ENCODE results near the gene CTRL.
"Not testable (repeated sequence)": the region's sequence is repeated elsewhere in the genome, so short reads cannot be mapped to it uniquely, and the experiment has no call there.

Gene CTRL

DNA sequence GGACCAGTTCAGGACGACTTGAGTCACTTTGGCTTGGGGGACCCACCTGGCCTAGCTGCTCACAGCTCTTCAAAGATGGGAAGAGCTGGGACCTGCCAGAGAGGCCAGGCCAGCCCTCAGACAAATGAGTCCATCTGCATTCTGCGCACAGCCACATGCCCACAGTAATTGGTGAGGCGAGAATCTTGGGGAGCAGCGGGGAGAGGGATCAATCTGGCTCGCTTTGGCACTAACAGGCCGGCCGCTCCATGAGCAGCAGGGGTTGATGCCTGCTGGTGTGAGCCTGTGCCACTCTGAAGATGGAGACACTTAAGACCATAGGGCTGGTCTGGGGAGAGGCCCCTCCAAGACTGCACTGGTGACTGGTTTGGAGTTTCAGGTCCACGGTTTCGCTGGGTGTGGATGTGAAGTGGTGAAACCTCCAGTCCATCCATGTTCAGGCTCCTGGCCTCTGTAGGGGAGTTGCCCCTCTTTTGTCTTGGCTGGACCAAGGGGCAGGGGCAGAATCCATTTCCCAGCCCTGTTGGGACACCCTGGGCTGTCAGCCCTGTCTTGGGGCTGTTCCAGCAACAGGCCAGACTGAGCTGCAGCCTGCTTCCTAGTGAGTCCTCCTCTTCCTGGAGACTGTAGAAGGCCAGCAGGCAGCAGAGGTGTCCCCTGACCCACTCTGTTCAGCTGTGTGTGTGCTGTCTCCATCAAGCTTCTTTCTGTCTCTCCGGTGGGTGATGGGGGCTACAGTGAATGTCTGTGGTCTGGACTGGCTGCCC is 7.3 kb downstream of the CTRL start:
- no peak for DNase-seq (ENCODE audit: low read depth in 2 of 2)

GRCh38 chr16:67923414-67924116 is 8.1 kb downstream of the CTRL start:
- DNase-seq (ENCODE audit: low read depth in 2 of 2), result no peak

GRCh38 chr16:67922740-67923139 is 8.9 kb downstream of the CTRL start:
- DNase-seq (ENCODE audit: low read depth in 2 of 2), result no peak

DNA sequence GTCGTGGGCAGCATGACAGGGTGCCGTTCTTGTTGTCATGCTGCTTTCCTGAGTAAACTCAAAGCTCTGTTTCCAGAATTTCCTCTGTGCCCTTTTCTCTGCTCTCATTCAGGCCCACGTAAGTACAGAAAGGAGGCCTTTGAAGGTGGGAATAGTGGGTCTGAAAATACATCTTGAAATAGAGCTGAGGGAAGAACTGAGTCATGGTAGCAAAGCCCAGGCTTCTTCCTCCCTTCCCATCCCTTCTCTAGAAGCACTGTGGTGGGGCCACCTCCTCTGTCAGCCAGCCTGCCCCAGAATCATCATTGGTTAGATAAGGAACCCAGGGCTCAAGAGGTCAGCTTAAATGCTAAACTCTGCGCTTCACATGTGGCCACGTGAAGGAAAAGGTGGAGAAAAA is 9.4 kb downstream of the CTRL start:
- no peak for DNase-seq (ENCODE audit: low read depth in 2 of 2)

DNA sequence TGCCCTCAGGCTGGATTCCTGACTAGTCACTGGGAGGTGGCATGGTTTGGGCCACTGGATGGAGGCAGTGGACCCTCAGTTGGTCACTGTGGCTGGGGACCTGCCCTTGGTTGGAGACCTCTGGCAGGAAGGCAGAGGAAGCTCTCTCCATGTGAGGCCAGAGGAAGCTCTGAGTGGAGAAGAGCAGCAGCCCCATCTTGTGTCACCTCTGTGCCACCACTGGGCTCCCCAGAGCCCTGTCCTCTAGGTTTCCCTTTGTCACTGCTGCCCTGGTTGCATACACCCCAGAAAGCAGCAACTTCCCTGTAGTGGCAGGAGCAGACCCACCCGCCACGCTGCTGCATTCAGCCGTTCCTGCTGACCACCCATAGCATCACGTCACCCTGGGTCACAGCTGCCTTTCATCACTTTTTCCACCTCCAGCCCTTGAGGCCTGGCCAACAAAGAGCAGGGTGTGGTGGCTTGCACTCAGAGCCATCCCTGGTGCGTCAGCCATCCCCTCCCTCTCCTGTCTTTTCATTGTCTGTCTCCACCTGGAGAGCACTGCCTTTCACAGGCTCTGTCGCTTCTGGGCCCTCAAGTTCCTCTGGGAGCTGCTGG is 11.9 kb downstream of the CTRL start:
- no peak for DNase-seq (ENCODE audit: low read depth in 2 of 2)

GRCh38 chr16:67917852-67918236 is 13.8 kb downstream of the CTRL start:
- DNase-seq (ENCODE audit: low read depth in 2 of 2), result peak in 1 of 2 donors; percentile 24

- no peak for DNase-seq (ENCODE audit: low read depth in 2 of 2)
These were observed 14.4 kb downstream of the CTRL start for GRCh38 chr16:67917140-67917851.

GRCh38 chr16:67915831-67916723 is 15.6 kb downstream of the CTRL start:
- DNase-seq (ENCODE audit: low read depth in 2 of 2), result no peak

DNA sequence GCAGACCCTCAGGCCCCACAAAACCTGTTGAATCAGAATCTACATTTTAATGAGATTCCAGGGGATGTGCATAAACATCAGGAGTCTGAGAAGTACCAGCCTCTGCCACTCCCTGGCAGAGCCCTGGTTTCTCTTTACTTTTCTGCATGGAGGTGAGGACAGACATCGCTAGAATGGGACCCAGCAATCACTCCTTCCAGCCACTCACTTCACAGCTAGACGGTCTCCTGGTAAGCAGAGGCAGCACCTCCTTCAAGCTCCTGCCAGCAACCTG is 16.2 kb downstream of the CTRL start:
- DNase-seq (ENCODE audit: low read depth in 2 of 2), result not testable (repeated sequence)

GRCh38 chr16:67914758-67915495 is 16.7 kb downstream of the CTRL start:
- no peak for DNase-seq (ENCODE audit: low read depth in 2 of 2)

GRCh38 chr16:67910158-67910557 is 21.5 kb downstream of the CTRL start:
- peak in 1 of 2 donors; percentile 24 for DNase-seq (ENCODE audit: low read depth in 2 of 2)

GRCh38 chr16:67909056-67909742 is 22.5 kb downstream of the CTRL start:
- no peak for DNase-seq (ENCODE audit: low read depth in 2 of 2)

DNA sequence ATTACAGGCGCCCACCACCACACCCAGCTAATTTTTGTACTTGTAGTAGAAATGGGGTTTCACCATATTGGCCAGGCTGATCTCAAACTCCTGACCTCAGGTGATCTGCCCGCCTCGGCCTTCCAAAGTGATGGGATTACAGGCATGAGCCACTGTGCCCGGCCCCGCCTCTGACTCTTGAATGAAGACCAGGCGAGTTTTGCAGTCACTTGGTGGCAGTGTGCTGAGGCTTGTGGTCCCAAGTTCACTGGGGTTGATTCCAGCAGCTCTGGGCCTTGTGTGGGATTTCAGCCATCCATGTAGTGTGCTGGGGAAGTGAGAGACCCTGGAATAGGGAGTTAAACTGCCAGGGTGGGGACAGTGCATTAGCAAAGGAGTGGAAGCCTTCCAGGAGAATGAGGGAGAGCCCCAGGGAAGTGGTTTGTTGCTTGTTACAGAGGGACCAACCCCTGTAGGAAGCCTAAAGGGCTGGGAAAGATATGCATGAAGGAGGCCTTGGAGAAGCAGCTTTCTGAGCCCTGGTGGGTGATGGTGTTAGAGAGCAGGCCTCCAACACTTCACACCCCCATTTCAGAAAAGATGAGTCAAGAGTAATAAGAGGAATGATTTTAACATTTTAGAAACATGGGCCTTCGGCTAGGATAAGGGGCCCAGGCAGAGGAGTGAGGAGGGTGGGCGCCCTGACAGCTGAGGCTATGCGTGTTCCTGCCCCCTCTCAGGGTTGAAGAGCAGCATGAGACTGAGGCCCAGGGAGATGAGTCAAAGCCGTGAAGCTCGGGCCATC is 24.1 kb downstream of the CTRL start:
- no peak for DNase-seq (ENCODE audit: low read depth in 2 of 2)

DNA sequence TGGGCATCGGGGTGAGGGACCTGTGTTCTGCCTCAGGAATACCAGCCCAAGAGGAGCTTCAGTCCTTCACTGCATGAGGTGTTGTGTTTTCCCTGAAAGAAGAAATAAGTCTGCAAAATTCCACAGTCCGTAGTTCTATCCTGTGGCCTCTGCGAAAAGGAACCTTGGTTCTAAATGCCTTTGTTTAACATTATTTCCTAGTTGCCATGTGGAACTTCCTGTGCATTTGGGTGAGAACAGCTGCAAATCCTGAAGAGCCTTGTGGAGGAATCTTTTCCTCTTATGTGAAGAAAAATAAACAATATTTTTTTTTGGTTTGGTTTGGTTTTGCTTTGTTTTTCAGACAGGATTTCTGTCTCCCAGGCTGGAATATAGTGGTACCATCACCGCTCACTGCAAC is 28.8 kb downstream of the CTRL start:
- DNase-seq (ENCODE audit: low read depth in 2 of 2), result no peak

- DNase-seq (ENCODE audit: low read depth in 2 of 2), result no peak
These were observed 29.9 kb downstream of the CTRL start for GRCh38 chr16:67901734-67902133.

GRCh38 chr16:67897231-67897630 is 34.4 kb downstream of the CTRL start:
- DNase-seq (ENCODE audit: low read depth in 2 of 2), result no peak

DNA sequence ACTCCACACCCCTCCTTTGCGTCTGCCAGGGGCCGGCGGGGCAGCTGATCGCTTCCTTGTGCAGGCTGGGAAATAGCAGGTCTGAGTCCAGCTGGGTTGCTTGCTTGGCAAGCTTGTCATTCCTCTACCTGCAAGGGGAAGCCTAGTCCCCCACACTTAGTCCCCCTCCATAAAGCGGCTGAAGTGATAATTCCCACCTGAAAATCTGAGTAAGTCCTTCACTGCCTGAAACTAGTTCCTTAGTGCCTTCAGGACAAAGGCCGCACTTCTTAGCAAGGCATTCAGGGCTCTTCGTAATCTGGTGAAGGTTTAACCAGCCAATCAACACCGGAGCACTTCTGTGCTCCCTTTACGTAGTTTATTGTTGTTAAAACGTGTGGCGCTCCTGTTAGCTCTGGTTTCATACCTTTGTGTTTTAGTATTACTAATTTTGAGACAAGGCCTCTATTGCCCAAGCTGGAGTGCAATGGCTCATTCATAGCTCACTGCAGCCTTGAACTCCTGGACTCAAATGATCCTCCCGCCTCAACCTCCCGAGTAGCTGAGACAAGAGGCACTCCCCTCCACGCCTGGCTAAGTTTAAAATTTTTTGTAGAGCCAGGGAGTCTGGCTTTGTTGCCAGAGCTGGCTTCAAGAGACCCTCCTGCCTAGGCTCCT is 37.8 kb downstream of the CTRL start:
- DNase-seq (ENCODE audit: low read depth in 2 of 2), result no peak

DNA sequence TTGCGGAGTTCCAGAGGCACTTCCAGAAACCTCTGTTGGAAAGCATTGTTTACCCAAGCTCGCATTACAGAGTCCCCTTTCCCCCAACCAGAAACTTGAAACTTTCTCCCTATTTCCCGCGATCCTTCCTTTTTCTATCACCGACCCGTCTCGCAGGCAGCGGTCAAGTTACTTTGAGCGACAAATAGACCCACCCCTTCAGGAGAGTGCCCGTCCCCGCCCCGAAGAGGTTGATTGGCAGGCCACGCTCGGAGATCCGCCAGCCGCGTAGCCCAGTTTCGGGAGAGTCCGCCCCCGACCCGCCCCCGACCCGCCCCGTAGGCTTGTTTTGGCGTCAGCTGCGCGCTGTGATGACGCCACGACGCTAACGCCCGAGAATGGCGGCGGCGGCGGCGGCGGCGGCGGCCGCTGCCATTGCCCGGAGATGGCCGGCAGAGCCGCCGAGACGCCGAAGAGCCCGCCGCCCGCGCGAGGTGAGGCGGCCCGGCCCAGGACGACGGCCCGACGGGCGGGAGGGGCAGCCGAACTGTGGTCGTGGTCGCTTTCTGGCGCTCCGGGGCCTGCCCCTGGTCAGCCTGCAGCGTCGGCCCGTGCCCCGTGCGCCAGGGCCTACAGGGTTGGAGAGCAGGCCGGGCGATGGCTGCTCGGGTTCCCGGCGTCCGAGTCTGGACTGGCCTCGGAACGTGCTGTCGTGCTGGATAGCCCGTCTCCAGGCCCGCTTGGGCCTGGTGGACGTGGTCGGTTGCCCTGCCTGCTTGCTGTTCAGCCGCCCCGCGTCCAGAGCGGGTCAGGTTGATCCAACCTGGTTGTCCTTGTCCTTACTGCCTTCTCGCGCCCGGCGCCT is 38.5 kb downstream of the CTRL start, which contains the start of gene PSKH1:
TSS of gene PSKH1 (plus strand) at position 356 of the 844 bp plus-strand sequence. CDS start 15,496 bp downstream, outside the sequence.
- DNase-seq (ENCODE audit: low read depth in 2 of 2), result peak; percentile 90 to 95
